Mesenchymal stem cell (in vitro differentiated cells and primary cell): ENCODE data around the gene HRH1.

Experiments used
- DNase-seq: peaks from one replicate; pipeline ENCODE4 v3.0.0-alpha.2; 2013
- H2AFZ ChIP-seq: one replicate; pipeline ENCODE4 v1.6.1; 2013; ENCODE audit warnings: low read depth, mild to moderate bottlenecking, control low read depth, inconsistent platforms, low read length, moderate library complexity
- H2AK5ac ChIP-seq: 2 replicates; pipeline ENCODE4 v1.6.1; 2013; ENCODE audit warnings: low read length, moderate library complexity, mild to moderate bottlenecking, inconsistent platforms; ENCODE audit not compliant: severe bottlenecking
- H2BK120ac ChIP-seq: one replicate; pipeline ENCODE4 v1.6.1; 2013; ENCODE audit warnings: low read depth, mild to moderate bottlenecking, inconsistent platforms, low read length, moderate library complexity
- H2BK12ac ChIP-seq, 2 experiments: one replicate each; pipeline ENCODE4 v1.6.1; 2013; ENCODE audit warnings: inconsistent platforms in 2 of 2, low read length in 2 of 2, mild to moderate bottlenecking in 2 of 2, moderate library complexity in 2 of 2, control low read depth in 1 of 2
- H2BK15ac ChIP-seq: one replicate; pipeline ENCODE4 v1.6.1; 2013; ENCODE audit warnings: mild to moderate bottlenecking, low read depth, inconsistent platforms; ENCODE audit not compliant: poor library complexity, severe bottlenecking
- H2BK5ac ChIP-seq: 2 replicates; pipeline ENCODE4 v1.6.1; 2013; ENCODE audit warnings: low read depth, mild to moderate bottlenecking, low read length, control low read depth, inconsistent platforms; ENCODE audit not compliant: poor library complexity, severe bottlenecking
- H3K14ac ChIP-seq, 2 experiments: one replicate each; pipeline ENCODE4 v1.6.1; 2013; ENCODE audit warnings: inconsistent platforms in 2 of 2, low read length in 2 of 2, control low read depth in 1 of 2, mild to moderate bottlenecking in 1 of 2, moderate library complexity in 1 of 2
- H3K18ac ChIP-seq, 2 experiments: one replicate each; pipeline ENCODE4 v1.6.1; 2013; ENCODE audit warnings: inconsistent platforms in 2 of 2, low read length in 2 of 2, control low read depth in 1 of 2, low read depth in 1 of 2, mild to moderate bottlenecking in 1 of 2
- H3K23ac ChIP-seq, 2 experiments: one replicate each; pipeline ENCODE4 v1.6.1; 2013; ENCODE audit warnings: inconsistent platforms in 2 of 2, low read length in 2 of 2, mild to moderate bottlenecking in 2 of 2, moderate library complexity in 2 of 2, control low read depth in 1 of 2
- H3K27ac ChIP-seq: 2 replicates; pipeline ENCODE4 v1.5.1; 2013; ENCODE audit warnings: mild to moderate bottlenecking, moderate library complexity, low read length, control low read depth, inconsistent platforms; ENCODE audit not compliant: poor library complexity, severe bottlenecking
- H3K27me3 ChIP-seq, 2 experiments: 2 replicates each; pipeline versions ENCODE4 v1.6.1 to v1.7.0; 2013; ENCODE audit warnings: low read length in 2 of 2, mild to moderate bottlenecking in 2 of 2, moderate library complexity in 2 of 2, control low read depth in 1 of 2, inconsistent platforms in 1 of 2; ENCODE audit not compliant: control insufficient read depth in 1 of 2, insufficient read depth in 1 of 2
- H3K36me3 ChIP-seq, 2 experiments: 2 replicates each; pipeline versions ENCODE4 v1.6.1 to v1.7.0; 2013; ENCODE audit warnings: low read length in 2 of 2, control low read depth in 1 of 2, inconsistent platforms in 1 of 2, low read depth in 1 of 2, mild to moderate bottlenecking in 1 of 2; ENCODE audit not compliant: insufficient read depth in 2 of 2, control insufficient read depth in 1 of 2
- H3K4ac ChIP-seq, 2 experiments: one replicate each; pipeline ENCODE4 v1.6.1; 2013; ENCODE audit warnings: inconsistent platforms in 2 of 2, low read length in 2 of 2, mild to moderate bottlenecking in 2 of 2, moderate library complexity in 2 of 2, control low read depth in 1 of 2, low read depth in 1 of 2
- H3K4me1 ChIP-seq: 2 replicates; pipeline ENCODE4 v1.6.1; 2013; ENCODE audit warnings: low read depth, low read length, control low read depth; ENCODE audit not compliant: control insufficient read depth, insufficient read depth
- H3K4me2 ChIP-seq: 2 replicates; pipeline ENCODE4 v1.6.1; 2013; ENCODE audit warnings: low read length, mild to moderate bottlenecking, inconsistent platforms; ENCODE audit not compliant: poor library complexity, severe bottlenecking
- H3K4me3 ChIP-seq, 2 experiments: 2 replicates each; pipeline versions ENCODE4 v1.5.1 to v1.7.0; 2013; ENCODE audit warnings: low read length in 2 of 2, mild to moderate bottlenecking in 2 of 2, control low read depth in 1 of 2, low read depth in 1 of 2; ENCODE audit not compliant: insufficient read depth in 1 of 2
- H3K79me1 ChIP-seq: replicated peaks from 2 replicates; pipeline ENCODE4 v1.6.1; 2013; ENCODE audit warnings: mild to moderate bottlenecking, control low read depth, low read length, inconsistent platforms; ENCODE audit not compliant: poor library complexity, severe bottlenecking
- H3K9ac ChIP-seq: 2 replicates; pipeline ENCODE4 v1.7.0; 2013; ENCODE audit warnings: mild to moderate bottlenecking, low read length, moderate library complexity
- H3K9me3 ChIP-seq: 2 replicates; pipeline ENCODE4 v1.7.0; 2013; ENCODE audit warnings: mild to moderate bottlenecking, low read length; ENCODE audit not compliant: control insufficient read depth
- H4K8ac ChIP-seq: one replicate; pipeline ENCODE4 v1.6.1; 2013; ENCODE audit warnings: inconsistent platforms, mild to moderate bottlenecking, low read length, moderate library complexity
- H4K91ac ChIP-seq: one replicate; pipeline ENCODE4 v1.6.1; 2013; ENCODE audit warnings: mild to moderate bottlenecking, low read length, inconsistent platforms
- WGBS: methylation state at CpG from one replicate; pipeline ENCODE4 v1.1.7; 2013; ENCODE audit warnings: mixed read lengths; 5-methylcytosine and 5-hydroxymethylcytosine counted together

HRH1 gene

DNA sequence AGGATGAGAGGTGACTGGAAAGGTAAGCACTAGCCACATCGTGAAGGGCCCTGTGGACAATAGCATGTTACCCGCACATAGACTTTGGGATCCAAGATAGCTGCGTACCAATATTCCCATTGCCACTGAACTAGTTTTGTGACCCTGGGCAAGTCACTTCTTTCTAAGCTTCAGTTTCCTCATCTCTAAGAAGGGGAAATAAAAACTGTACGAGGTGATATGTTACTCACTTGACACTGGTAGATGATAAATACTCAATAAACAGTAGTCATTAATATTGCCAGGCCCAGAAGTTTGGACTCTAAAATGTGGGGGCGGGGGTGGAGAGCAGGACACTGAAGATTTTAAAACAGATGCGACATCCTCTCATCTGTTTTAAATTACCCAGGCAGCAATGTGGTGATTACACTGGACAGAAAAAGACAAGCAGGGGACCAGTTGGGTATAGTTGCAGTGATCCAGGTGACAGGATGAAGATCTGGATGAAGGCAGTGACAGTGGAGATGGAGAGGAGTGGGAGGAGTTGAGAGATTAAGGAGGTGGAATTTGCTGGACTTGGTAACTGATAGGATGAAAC, 120.4 kb downstream of the HRH1 start:
- H3K27ac ChIP-seq: no peak overlapping the region
- no peak overlapping the region for H3K9ac ChIP-seq
- H3K14ac ChIP-seq: no peak overlapping the region
- no peak for DNase-seq
- H2AK5ac ChIP-seq: no peak overlapping the region
- no peaks in the 10 kb centered on the region for H3K27me3 ChIP-seq
- no peak overlapping the region for H3K4ac ChIP-seq
- H2BK5ac ChIP-seq: no peak overlapping the region
- H3K4me3 ChIP-seq: no peak overlapping the region
- no peaks in the 10 kb centered on the region for H3K9me3 ChIP-seq
- peaks cover 14% of the 10 kb centered on the region for H3K79me1 ChIP-seq
- no peak overlapping the region for H3K23ac ChIP-seq
- peak overlapping the region in 1 of 2 experiments; percentile 13 for H2BK12ac ChIP-seq
- no peak overlapping the region for H3K18ac ChIP-seq
- H3K36me3 ChIP-seq: peaks cover 7 to 11% of the 10 kb centered on the region in 2 experiments
- no peak overlapping the region for H4K8ac ChIP-seq
- no peak overlapping the region for H2BK15ac ChIP-seq
- H4K91ac ChIP-seq: no peak overlapping the region
- no peak overlapping the region for H3K4me2 ChIP-seq
- H2AFZ ChIP-seq: no peak overlapping the region
- 100% methylated on average over 5 of the region's 6 CpGs for WGBS
- H2BK120ac ChIP-seq: no peak overlapping the region
- H3K4me1 ChIP-seq: peaks cover 8% of the 10 kb centered on the region

- Histone ChIP-seq H3K36me3 (peaks cover 7 to 20% of the 10 kb centered on the region in 2 experiments), H2AK5ac (no peak overlapping the region), H3K79me1 (peaks cover 17% of the 10 kb centered on the region), H2BK12ac (no peak overlapping the region), H2AFZ (no peak overlapping the region), H3K18ac (no peak overlapping the region), H4K91ac (no peak overlapping the region), H2BK15ac (no peak overlapping the region), H3K27ac (no peak overlapping the region), H3K9me3 (no peaks in the 10 kb centered on the region), H2BK5ac (no peak overlapping the region), H3K14ac (no peak overlapping the region), H3K4me2 (no peak overlapping the region), H3K9ac (no peak overlapping the region), H2BK120ac (no peak overlapping the region), H3K4me3 (no peak overlapping the region), H3K27me3 (no peaks in the 10 kb centered on the region), H3K4ac (no peak overlapping the region), H3K23ac (no peak overlapping the region), H4K8ac (no peak overlapping the region), H3K4me1 (peaks cover 8% of the 10 kb centered on the region)
- 96% methylated on average over 1 of the region's 2 CpGs for WGBS
- DNase-seq: no peak
These were observed 121.6 kb downstream of the HRH1 start for GRCh38 chr3:11275926-11276325.

DNA sequence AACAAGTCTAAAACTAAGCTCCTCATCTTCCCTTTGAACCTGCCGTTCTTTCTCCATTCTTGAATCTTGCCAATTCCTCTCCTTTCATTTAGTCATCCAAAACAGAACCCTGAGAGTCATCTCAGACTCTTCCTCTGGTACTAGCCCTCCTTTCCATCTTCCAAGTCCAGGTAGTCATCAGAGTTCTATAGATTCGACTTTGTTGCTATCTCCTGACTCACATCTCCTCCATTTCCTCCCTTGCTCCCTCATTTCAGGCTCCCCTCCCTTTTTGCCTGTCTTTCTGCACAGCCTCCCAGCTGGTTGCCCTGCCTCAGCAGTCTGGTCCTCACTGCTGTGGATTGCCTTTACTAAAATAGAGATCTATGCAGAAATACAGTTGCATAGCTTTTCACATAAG, 122.6 kb downstream of the HRH1 start:
- Histone ChIP-seq H3K27ac (no peak overlapping the region), H3K4me3 (no peak overlapping the region), H3K4me2 (no peak overlapping the region), H3K4me1 (peaks cover 6% of the 10 kb centered on the region), H3K9ac (no peak overlapping the region), H4K8ac (no peak overlapping the region), H2BK15ac (no peak overlapping the region), H3K18ac (no peak overlapping the region), H3K4ac (no peak overlapping the region), H2AFZ (no peak overlapping the region), H3K23ac (no peak overlapping the region), H3K79me1 (peaks cover 20% of the 10 kb centered on the region), H3K14ac (no peak overlapping the region), H2BK12ac (no peak overlapping the region), H2BK120ac (no peak overlapping the region), H4K91ac (no peak overlapping the region), H3K27me3 (no peaks in the 10 kb centered on the region), H3K9me3 (no peaks in the 10 kb centered on the region), H2AK5ac (no peak overlapping the region), H2BK5ac (no peak overlapping the region), H3K36me3 (peaks cover 7 to 25% of the 10 kb centered on the region in 2 experiments)
- WGBS: 88% methylated on average over 2 of the region's 2 CpGs
- DNase-seq: no peak

DNA sequence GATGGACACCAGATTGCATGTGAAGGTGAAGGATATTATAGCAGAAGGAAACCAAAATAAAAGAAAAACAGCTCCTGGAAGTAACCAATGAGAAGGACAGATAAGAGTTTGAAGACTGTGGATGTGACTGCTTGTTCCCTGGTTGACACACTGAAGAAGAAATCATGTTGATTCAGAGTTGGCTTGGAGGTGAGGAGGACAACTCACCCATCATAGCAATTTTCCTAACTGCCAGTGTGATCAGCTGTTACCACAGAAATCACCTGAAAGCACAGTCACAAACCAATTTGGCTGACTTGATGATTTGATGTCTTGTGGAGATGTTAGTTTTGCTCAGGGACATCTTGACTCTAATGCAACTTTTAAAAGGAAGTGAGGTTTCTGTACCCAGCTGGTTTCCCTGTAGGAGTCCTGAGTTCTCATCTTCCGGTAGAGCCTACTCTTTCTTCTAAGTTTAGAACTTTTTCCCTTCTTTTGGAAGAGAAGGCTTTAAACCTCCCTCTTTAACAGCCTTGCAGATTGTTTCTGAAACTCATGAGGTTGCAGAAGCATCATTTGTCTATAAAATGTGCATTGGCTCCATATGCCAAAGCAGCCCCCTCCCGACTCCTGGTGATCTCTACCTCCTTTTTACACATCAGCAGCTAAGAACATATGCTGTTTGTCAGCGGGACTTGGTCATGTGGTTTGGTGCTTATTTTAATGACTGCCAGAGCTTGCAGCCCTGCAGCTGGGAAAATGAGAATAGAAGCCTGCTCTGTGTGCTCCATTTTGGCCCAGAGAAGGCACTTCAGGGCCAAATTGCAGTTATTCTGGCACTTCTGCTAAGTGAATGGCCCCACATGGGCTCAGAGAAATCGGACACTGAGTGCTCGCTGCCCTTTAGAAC, 128.2 kb downstream of the HRH1 start:
- Histone ChIP-seq H3K4me1 (peaks cover 15% of the 10 kb centered on the region), H3K27me3 (no peaks in the 10 kb centered on the region), H3K23ac (no peak overlapping the region), H3K27ac (peak overlapping the region; percentile 38), H3K14ac (no peak overlapping the region), H2BK120ac (no peak overlapping the region), H3K9me3 (no peaks in the 10 kb centered on the region), H3K4me3 (peak overlapping the region in 1 of 2 experiments; percentile 32), H2BK15ac (peak overlapping the region; percentile 29), H2AFZ (no peak overlapping the region), H3K4ac (no peak overlapping the region), H2BK12ac (no peak overlapping the region), H3K79me1 (peaks cover 31% of the 10 kb centered on the region), H2AK5ac (no peak overlapping the region), H3K36me3 (peaks cover 0 to 27% of the 10 kb centered on the region in 2 experiments), H4K91ac (no peak overlapping the region), H3K9ac (peak overlapping the region; percentile 46), H3K18ac (no peak overlapping the region), H3K4me2 (peak overlapping the region; percentile 8), H2BK5ac (no peak overlapping the region), H4K8ac (no peak overlapping the region)
- 96% methylated on average over 4 of the region's 5 CpGs for WGBS
- DNase-seq: no peak
